Ishikawa (cell line): ENCODE data around the gene SLC37A1.

Experiments
- RAD21 ChIP-seq: IDR thresholded peaks from 2 replicates; pipeline ENCODE4 v1.6.1; 2012; ENCODE audit warnings: low read depth
- YY1 ChIP-seq: IDR thresholded peaks from 2 replicates; pipeline ENCODE4 v1.6.1; 2012; ENCODE audit warnings: low read depth

DNA sequence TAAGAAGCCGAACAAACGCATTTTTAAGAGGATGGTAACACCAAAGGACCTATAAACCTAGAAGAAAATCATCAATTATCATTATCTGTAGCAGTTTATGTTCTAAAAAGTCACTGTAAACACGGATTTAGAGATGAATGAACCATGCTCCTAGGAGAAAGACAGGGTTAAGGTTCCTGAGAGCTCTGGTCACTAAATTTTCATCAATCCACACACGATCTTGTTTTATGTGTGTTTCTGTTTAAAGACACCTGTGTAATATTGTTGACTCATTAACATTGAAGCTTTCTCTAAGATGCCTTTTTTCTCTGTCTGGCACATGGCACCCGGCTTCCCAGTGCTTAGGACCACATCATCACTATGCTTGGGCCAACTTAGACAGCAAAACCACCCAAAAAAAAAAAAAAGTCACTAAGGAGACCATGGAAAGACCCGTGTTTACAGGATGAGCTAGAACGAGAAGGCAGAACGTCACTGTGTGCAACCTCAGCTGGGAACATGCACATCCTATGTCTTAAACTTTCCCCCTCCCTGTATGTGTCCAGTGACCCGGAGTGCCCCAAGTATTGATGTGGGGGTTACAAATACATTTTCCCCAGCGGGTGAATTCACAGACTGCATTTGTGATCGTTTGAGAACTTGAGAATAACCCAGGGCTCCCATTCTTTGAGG lies 84.0 kb downstream of the SLC37A1 start:
- no peak for TF ChIP-seq RAD21
- TF ChIP-seq YY1 = no peak
